HG02973 (cell line): ENCODE data around the gene PPP2R3C.
"Not testable (repeated sequence)": the region's sequence is repeated elsewhere in the genome, so short reads cannot be mapped to it uniquely, and the experiment has no call there.

Experiments
- ATAC-seq: cut with Tn5 transposase; IDR thresholded peaks from one replicate; pipeline ENCODE4 v1.9.1; 2021; ENCODE audit warnings: moderate library complexity; ENCODE audit not compliant: unreplicated experiment

The PPP2R3C gene

DNA sequence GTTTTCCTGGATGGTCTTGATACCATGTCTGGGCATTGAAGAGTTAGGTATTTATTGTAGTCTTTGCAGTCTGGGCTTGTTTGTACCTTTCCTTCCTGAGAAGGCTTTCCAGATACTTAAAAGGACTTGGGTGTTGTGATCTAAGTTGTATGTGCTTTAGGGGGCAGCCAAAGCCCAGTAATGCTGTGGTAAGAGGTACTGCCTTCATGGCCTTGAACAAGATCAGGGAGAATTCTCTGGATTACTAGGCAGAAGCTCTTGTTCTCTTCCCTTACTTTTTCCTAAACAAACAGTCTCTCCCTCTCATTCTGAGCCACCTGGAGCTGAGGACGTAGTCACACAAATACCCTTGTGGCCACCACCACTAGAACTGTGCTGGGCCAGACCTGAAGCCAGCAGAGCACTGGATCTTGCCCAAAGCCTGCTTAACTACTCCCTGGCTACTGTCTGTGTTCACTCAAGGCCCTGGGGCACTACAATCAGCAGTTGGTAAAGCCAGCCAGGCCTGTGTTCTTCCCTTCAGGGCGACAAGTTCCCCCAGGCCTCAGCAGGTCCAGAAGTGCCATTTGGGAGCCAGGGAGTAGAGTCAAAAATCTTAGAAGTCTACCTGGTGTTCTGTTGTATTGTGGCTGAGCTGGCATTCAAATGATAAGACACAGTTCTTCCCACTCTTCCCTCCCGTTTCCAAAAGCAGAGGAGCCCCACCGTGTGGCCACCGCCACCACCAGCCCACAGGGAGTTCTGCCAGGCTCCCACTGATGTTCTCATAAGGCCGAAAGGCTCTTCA is 11.9 kb upstream of the PPP2R3C start:
- ATAC-seq, result no peak

- no peak for ATAC-seq
These were observed 2.3 kb upstream of the PPP2R3C start for GRCh38 chr14:35124127-35124526.

DNA sequence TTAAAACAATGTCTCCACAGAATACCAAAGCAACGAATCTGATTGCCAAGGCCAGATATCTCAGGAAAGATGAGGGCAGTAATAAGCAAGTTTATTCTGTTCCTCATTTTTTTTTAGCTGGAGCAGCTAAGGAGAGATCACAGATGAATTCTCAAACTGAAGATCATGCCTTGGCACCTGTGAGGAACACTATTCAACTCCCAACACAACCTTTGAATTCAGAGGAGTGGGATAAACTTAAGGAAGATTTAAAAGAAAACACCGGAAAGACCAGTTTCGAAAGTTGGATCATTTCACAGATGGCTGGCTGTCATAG is 1.6 kb upstream of the PPP2R3C start:
- ATAC-seq, result no peak

DNA sequence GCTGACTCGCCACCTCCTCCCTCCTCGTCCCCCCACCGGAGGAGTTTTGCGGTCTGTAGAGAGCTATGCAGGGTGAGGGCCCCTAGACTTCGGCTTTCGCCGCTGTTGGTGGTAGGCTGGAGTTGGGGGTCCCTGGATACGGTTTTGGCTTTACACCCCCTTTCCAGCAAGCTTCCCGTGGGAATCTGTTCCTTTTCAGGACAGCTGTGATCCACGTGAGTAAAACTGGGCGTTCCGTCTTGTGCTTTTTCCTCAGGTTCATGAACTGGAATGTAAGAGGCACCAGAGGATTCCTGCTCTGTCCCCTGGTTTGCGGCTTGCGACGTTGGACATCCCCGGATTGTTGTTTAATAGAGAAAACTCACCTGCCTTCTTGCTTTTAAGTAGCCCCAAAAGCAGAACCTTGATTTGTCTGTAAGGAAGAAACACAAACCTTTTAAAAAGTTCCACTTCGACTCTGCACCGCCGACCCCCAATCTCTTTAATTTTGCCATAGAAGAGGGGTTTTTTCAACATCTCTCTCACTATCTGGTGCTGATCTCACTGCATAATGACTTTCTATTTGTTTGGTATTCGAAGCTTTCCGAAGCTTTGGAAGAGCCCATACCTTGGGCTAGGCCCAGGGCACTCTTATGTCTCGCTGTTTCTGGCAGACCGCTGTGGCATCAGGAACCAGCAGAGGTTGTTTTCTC is 1.1 kb upstream of the PPP2R3C start:
- ATAC-seq, result no peak

DNA sequence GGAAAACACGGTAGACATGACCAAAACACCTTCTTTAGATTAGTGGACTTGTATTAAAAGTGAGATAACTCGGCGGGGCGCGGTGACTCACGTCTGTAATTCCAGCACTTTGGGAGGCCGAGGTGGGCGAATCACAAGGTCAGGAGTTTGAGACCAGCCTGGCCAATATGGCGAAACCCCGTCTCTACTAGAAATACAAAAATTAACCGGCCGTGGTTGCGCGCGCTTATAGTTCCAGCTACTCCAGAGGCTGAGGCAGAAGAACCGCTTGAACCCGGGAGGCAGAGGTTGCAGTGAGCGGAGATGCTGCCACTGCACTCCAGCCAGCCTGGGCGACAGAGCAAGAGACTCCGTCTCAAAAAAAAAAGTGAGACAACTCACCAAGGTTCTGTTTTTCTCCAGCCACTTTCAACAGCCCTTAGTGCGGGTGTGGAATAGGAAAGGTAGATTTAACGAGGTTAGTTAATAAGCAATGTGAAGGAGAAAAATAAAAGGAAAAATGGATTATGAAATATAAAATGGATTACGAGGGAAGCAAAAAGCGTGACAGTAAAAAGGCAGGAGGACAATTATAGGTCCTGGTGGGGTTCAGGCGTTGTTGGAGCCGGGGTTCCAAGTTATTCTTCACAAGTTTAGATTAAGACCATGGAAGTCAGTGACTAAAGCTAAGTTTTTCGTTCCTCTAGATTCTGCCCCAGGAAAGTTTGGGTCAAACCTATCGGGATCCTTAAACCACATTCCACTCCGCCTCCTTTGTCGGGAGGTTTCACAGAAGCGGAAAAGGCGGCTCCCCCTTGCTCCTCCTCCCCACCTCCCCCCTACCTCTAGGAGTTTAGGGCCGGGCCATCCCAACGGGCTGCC is 534 bp downstream of the PPP2R3C start:
- ATAC-seq, result no peak

GRCh38 chr14:35117112-35117511 is 4.7 kb downstream of the PPP2R3C start:
- ATAC-seq, result no peak

DNA sequence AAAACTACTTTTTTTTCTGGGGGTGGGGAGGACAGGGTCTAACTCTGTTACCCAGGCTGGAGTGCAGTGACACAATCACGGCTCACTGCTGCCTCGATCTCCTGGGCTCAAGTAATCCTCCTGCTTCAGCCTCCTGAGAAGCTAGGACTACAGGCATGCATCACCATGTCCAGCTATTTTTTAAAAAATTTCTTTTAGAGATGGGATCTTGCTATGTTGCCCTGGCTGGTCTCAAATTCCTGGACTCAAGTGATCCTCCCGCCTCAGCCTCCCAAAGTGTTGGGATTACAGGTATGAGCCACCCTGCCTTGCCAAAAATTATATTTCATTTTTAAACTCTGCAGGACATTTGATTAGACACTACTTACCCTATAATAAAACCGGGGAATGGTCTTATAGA is 5.5 kb downstream of the PPP2R3C start:
- ATAC-seq, result no peak

DNA sequence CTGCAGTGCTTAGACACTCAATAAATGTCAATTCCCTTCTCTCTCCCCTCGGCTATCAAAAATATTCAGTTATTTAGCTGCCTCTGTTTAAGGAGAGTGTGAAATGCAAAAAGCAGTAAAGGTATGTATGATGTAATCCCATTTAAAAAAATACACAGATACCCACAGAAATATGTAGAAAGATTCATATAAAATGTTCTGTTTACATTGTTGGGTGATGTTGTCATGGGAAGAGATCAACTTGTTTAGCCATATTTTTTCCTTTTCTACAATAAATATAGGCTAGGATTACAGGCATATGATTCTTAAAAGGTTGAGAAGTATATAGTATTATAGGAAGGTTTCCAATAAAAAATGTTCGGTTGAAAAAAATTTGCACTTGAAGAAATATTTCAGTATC is 7.8 kb downstream of the PPP2R3C start:
- no peak for ATAC-seq

- ATAC-seq, result no peak
These were observed 8.4 kb downstream of the PPP2R3C start for GRCh38 chr14:35113308-35113950.

GRCh38 chr14:35112641-35113040 is 9.1 kb downstream of the PPP2R3C start:
- no peak for ATAC-seq

GRCh38 chr14:35107866-35108265 is 13.9 kb downstream of the PPP2R3C start:
- ATAC-seq, result no peak

- ATAC-seq, result not testable (repeated sequence)
These were observed 27.1 kb downstream of the PPP2R3C start for GRCh38 chr14:35094645-35095044.

GRCh38 chr14:35088514-35088913 is 33.3 kb downstream of the PPP2R3C start:
- no peak for ATAC-seq

DNA sequence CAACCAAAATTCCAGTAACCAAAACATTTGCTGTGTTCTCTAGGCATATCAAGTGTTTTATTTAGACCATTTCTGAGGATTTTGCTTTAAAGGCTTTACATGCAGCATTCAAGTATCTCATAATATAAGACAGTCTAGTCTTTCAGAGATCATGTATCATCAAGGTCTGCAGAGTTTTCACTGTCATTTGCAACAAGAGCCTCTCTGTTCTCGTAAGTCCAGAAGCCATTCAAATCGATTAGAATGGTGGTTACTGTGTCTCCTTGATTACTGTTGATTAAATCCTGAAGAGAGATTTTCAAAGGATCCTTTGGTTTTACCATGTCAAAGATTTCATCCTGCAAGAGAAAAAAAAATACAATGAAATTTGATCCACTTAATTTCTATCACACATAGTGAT is 36.3 kb downstream of the PPP2R3C start:
- no peak for ATAC-seq

GRCh38 chr14:35083530-35084150 is 38.1 kb downstream of the PPP2R3C start:
- ATAC-seq, result no peak

GRCh38 chr14:35079742-35080141 is 42.0 kb downstream of the PPP2R3C start:
- no peak for ATAC-seq

GRCh38 chr14:35078082-35078481 is 43.7 kb downstream of the PPP2R3C start:
- no peak for ATAC-seq

DNA sequence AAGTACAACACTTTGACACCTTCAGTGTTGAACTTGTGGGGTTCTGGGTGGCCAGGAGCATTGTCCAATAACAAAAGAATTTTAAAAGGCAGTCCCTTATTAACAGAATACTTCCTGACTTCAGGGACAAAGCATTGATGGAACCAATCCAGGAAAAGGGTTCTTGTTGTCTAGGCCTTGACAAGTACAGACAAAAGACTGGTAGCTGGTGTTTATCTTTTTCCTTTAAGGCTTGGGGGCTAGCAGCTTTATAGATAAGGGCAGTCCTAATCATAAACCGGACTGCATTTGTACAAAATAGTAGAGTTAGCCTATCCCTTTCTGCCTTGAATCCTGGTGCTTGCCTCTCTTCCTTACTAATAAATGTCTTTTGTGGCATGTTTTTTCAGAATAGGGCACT is 48.3 kb downstream of the PPP2R3C start:
- ATAC-seq, result no peak

DNA sequence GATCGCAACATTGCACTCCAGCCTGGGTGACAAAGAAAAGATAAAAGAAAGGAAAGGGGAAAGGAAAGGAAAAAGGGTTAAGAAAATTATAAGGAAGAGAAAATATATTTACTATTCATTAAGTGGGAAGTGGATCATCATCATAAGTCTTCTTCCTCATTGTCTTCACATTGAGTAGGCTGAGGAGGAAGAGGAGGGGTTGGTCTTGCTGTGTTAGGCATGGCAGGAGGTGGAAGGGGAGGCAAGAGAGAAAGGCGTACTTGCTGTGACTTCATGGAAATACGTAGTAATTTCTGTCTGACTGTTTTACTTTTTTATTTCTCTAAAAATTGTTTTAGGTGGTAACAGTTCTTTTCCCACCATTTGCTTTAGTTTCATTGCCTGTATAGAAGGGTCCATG is 49.6 kb downstream of the PPP2R3C start:
- no peak for ATAC-seq

- no peak for ATAC-seq
These were observed 53.4 kb downstream of the PPP2R3C start for GRCh38 chr14:35068238-35069012.
